SK-N-SH (cell line): ENCODE data around the gene CCNY. TPM values are rescaled to one million over a fixed set of nuclear protein-coding genes. Genes with fewer than 3 reads are reported as not detected.

Experiments
- CTCF ChIA-PET: fragments of 300-600, 350-600 bp; formaldehyde crosslinking; extraction: SDS; loops from one replicate; lab custom pipeline; 2021; lab: Yijun Ruan, JAX
- POLR2A ChIA-PET: fragments of 350-600 bp; sonication (Branson Sonifier 250); formaldehyde crosslinking; extraction: SDS; loops from one replicate; lab custom pipeline; 2020; ENCODE audit warnings: antibody characterized with exemption, inconsistent platforms; lab: Yijun Ruan, JAX
- DNase-seq: peaks from one replicate; pipeline ENCODE4 v3.0.0; 2012
- H2AFZ ChIP-seq: fragments of 200-600 bp; sonication (generic); 2 replicates; pipeline ENCODE4 v1.8.1; 2016; ENCODE audit warnings: antibody characterized with exemption, mild to moderate bottlenecking, low read depth
- H3F3A ChIP-seq: fragments of 200-600 bp; sonication (generic); replicated peaks from 2 replicates; pipeline ENCODE3; 2016; ENCODE audit warnings: antibody characterized with exemption, mild to moderate bottlenecking; ENCODE audit not compliant: insufficient read depth
- H3K27ac ChIP-seq, 2 experiments: fragments of 200-500 bp in 1 of 2; fragments of 200-600 bp in 1 of 2; sonication (Bioruptor generic) in 1 of 2; sonication (generic), shearing (Covaris generic) in 1 of 2; 2 replicates each; pipeline versions ENCODE4 v1.5.1 to v1.6.1; 2014 to 2016; ENCODE audit warnings: low read depth in 2 of 2, inconsistent platforms in 1 of 2, low read length in 1 of 2, mild to moderate bottlenecking in 1 of 2, mixed read lengths in 1 of 2
- H3K27me3 ChIP-seq: fragments of 200-600 bp; sonication (generic), shearing (Covaris generic); 2 replicates; pipeline ENCODE4 v1.6.1; 2016; ENCODE audit warnings: mixed run types; ENCODE audit not compliant: insufficient read depth
- H3K36me3 ChIP-seq, 2 experiments: fragments of 200-500 bp in 1 of 2; fragments of 200-600 bp in 1 of 2; sonication (Bioruptor generic) in 1 of 2; sonication (generic) in 1 of 2; replicated peaks in 1 of 2; 2 replicates each; pipeline versions ENCODE3 to v1.5.1; 2014 to 2016; ENCODE audit warnings: low read length in 1 of 2, mild to moderate bottlenecking in 1 of 2; ENCODE audit not compliant: insufficient read depth in 2 of 2, control insufficient read depth in 1 of 2
- H3K4me1 ChIP-seq, 2 experiments: fragments of 200-500 bp in 1 of 2; fragments of 200-600 bp in 1 of 2; sonication (Bioruptor generic) in 1 of 2; sonication (generic), shearing (Covaris generic) in 1 of 2; 2 replicates each; pipeline versions ENCODE4 v1.5.1 to v1.6.1; 2014 to 2016; ENCODE audit warnings: low read depth in 1 of 2, low read length in 1 of 2, mixed run types in 1 of 2; ENCODE audit not compliant: insufficient read depth in 2 of 2, control insufficient read depth in 1 of 2
- H3K4me2 ChIP-seq: fragments of 200-600 bp; sonication (generic), shearing (Covaris generic); 2 replicates; pipeline ENCODE4 v1.6.1; 2017; ENCODE audit warnings: mixed run types
- H3K4me3 ChIP-seq, 2 experiments: fragments of 200-500 bp in 1 of 2; fragments of 200-600 bp in 1 of 2; sonication (Bioruptor generic) in 1 of 2; sonication (generic), shearing (Covaris generic) in 1 of 2; 2 replicates each; pipeline versions ENCODE4 v1.5.1 to v1.8.1; 2014 to 2016; ENCODE audit warnings: low read depth in 2 of 2, inconsistent platforms in 1 of 2, low read length in 1 of 2, mild to moderate bottlenecking in 1 of 2, mixed read lengths in 1 of 2, moderate library complexity in 1 of 2
- H3K79me2 ChIP-seq: fragments of 200-600 bp; sonication (generic); 2 replicates; pipeline ENCODE4 v1.8.1; 2017; ENCODE audit warnings: mild to moderate bottlenecking; ENCODE audit not compliant: insufficient read depth
- H3K9ac ChIP-seq: fragments of 200-600 bp; sonication (generic); 2 replicates; pipeline ENCODE4 v1.6.1; 2017; ENCODE audit warnings: mixed run types
- H3K9me2 ChIP-seq: fragments of 200-600 bp; sonication (generic); 2 replicates; pipeline ENCODE4 v1.6.1; 2017; ENCODE audit warnings: mixed run types
- H3K9me3 ChIP-seq: fragments of 200-600 bp; sonication (generic); 2 replicates; pipeline ENCODE4 v1.6.1; 2017; ENCODE audit warnings: mixed run types, mild to moderate bottlenecking, moderate library complexity
- H4K20me1 ChIP-seq: fragments of 200-600 bp; sonication (generic); 2 replicates; pipeline ENCODE4 v1.6.1; 2017; ENCODE audit warnings: mild to moderate bottlenecking, mixed run types; ENCODE audit not compliant: insufficient read depth
- EP300 ChIP-seq, 2 experiments: IDR thresholded peaks; 2 replicates each; pipeline versions ENCODE4 v1.4.0 to v1.6.1; 2012; ENCODE audit warnings: borderline replicate concordance in 1 of 2, low read depth in 1 of 2, low read length in 1 of 2
- EZH2phosphoT487 ChIP-seq: fragments of 200-600 bp; sonication (generic); IDR thresholded peaks from 2 replicates; pipeline ENCODE4 v1.6.1; 2017; ENCODE audit warnings: low read depth, mixed run types, mild to moderate bottlenecking, antibody characterized with exemption, moderate library complexity, borderline replicate concordance
- FOXJ3 ChIP-seq: sonication (generic); formaldehyde crosslinking; IDR thresholded peaks from 2 replicates; pipeline ENCODE4 v1.5.1; 2020; ENCODE audit warnings: mild to moderate bottlenecking, missing genetic modification reagents
- FOXM1 ChIP-seq: IDR thresholded peaks from 2 replicates; pipeline ENCODE4 v1.4.0; 2012; ENCODE audit warnings: low read depth, mild to moderate bottlenecking
- GABPA ChIP-seq: IDR thresholded peaks from 2 replicates; pipeline ENCODE4 v1.4.0; 2012; ENCODE audit warnings: low read depth, mild to moderate bottlenecking
- GATA2 ChIP-seq: sonication (generic); formaldehyde crosslinking; IDR thresholded peaks from 2 replicates; pipeline ENCODE4 v1.5.0; 2020; ENCODE audit warnings: mild to moderate bottlenecking, missing genetic modification reagents
- IRF3 ChIP-seq: fragments of 150-350 bp; IDR thresholded peaks from 2 replicates; pipeline ENCODE4 v1.6.1; 2016; ENCODE audit warnings: mild to moderate bottlenecking, low read depth, low read length
- JUND ChIP-seq: IDR thresholded peaks from 2 replicates; pipeline ENCODE4 v1.4.0; 2012
- MAX ChIP-seq: IDR thresholded peaks from 2 replicates; pipeline ENCODE4 v1.4.0; 2012; ENCODE audit warnings: low read depth
- MEF2A ChIP-seq: IDR thresholded peaks from 2 replicates; pipeline ENCODE4 v1.4.0; 2012; ENCODE audit warnings: low read depth, borderline replicate concordance
- NFIC ChIP-seq: IDR thresholded peaks from 2 replicates; pipeline ENCODE4 v1.4.0; 2012; ENCODE audit warnings: borderline replicate concordance
- PBX3 ChIP-seq: IDR thresholded peaks from 2 replicates; pipeline ENCODE4; 2012
- POLR2AphosphoS5 ChIP-seq: IDR thresholded peaks from 2 replicates; pipeline ENCODE4 v1.6.1; 2012; ENCODE audit warnings: low read depth, low read length
- RAD21 ChIP-seq: IDR thresholded peaks from 2 replicates; pipeline ENCODE4 v1.6.1; 2012; ENCODE audit warnings: mild to moderate bottlenecking, low read length
- RCOR1 ChIP-seq: fragments of 150-350 bp; IDR thresholded peaks from 2 replicates; pipeline ENCODE4 v1.6.1; 2017; ENCODE audit warnings: antibody characterized with exemption, low read length
- REST ChIP-seq: IDR thresholded peaks from 2 replicates; pipeline ENCODE4 v1.6.1; 2012; ENCODE audit warnings: mild to moderate bottlenecking, low read depth, low read length, moderate library complexity
- RXRA ChIP-seq: IDR thresholded peaks from 2 replicates; pipeline ENCODE4 v1.4.0; 2012; ENCODE audit warnings: low read depth, mild to moderate bottlenecking, borderline replicate concordance
- SMC3 ChIP-seq: IDR thresholded peaks from 2 replicates; pipeline ENCODE4 v1.6.1; 2012; ENCODE audit warnings: low read depth, low read length, improper control_type of control experiment
- TAF1 ChIP-seq: IDR thresholded peaks from 2 replicates; pipeline ENCODE4 v1.6.1; 2012; ENCODE audit warnings: low read depth, mild to moderate bottlenecking, low read length, moderate library complexity, borderline replicate concordance
- TCF12 ChIP-seq: IDR thresholded peaks from 2 replicates; pipeline ENCODE4 v1.4.0; 2012
- TEAD4 ChIP-seq: IDR thresholded peaks from 2 replicates; pipeline ENCODE4 v1.4.0; 2012; ENCODE audit warnings: mild to moderate bottlenecking, borderline replicate concordance; ENCODE audit not compliant: insufficient read depth
- USF1 ChIP-seq: IDR thresholded peaks from 2 replicates; pipeline ENCODE4 v1.4.0; 2012; ENCODE audit warnings: low read depth, borderline replicate concordance
- USF2 ChIP-seq: fragments of 150-350 bp; IDR thresholded peaks from 2 replicates; pipeline ENCODE4 v1.6.1; 2017; ENCODE audit warnings: antibody characterized with exemption, low read length, low read depth, borderline replicate concordance
- ZBTB33 ChIP-seq: IDR thresholded peaks from 2 replicates; pipeline ENCODE4 v1.4.0; 2012; ENCODE audit warnings: low read depth, borderline replicate concordance
- WGBS: methylation state at CpG from one replicate; pipeline ENCODE4 v1.1.6; 2017; ENCODE audit warnings: low lambda C conversion rate; 5-methylcytosine and 5-hydroxymethylcytosine counted together
- polyA plus RNA-seq, 3 experiments: library from polyadenylated mRNA; depleted of rRNA; stranded (reverse); fragments of >200 nt; gene quantifications; 2 replicates each; pipeline ENCODE4 v1.2.3, GENCODE V29; 2012

The CCNY gene
- polyA plus RNA-seq, 1 of the 3 experiments (the other 2 are of a cell fraction) = 29.4 TPM

GRCh38 chr10:35598379-35598778 is 262.1 kb downstream of the CCNY start:
- Histone ChIP-seq H3K4me2 (no peak overlapping the region), H3K4me3 (no peak overlapping the region), H3K27ac (no peak overlapping the region), H3F3A (no peaks in the 10 kb centered on the region), H3K79me2 (no peaks in the 10 kb centered on the region), H3K27me3 (no peaks in the 10 kb centered on the region), H3K9ac (no peak overlapping the region), H3K9me2 (no peaks in the 10 kb centered on the region), H3K4me1 (no peaks in the 10 kb centered on the region; a peak in 1 of 4 replicates), H2AFZ (no peak overlapping the region), H3K36me3 (no peaks in the 10 kb centered on the region), H3K9me3 (no peaks in the 10 kb centered on the region), H4K20me1 (no peaks in the 10 kb centered on the region)
- WGBS = 17% methylated on average over 6 of the region's 6 CpGs
- ChIA-PET CTCF (interaction anchor here (0.8 to 1.4 kb wide), 2 partner anchors 8 to 35 kb away, joined by 3 read pairs; no protein-coding TSS in a partner anchor), POLR2A (no interaction called here)
- peak; percentile 35 for DNase-seq
- TF ChIP-seq NFIC = no peak
- TF ChIP-seq RAD21 = peak; percentile 50
- no peak for TF ChIP-seq MEF2A
- TF ChIP-seq IRF3 = no peak
- no peak for TF ChIP-seq EZH2phosphoT487
- TF ChIP-seq TAF1 = no peak
- TF ChIP-seq USF1 = no peak
- no peak for TF ChIP-seq PBX3
- no peak for TF ChIP-seq ZBTB33
- TF ChIP-seq JUND = no peak
- TF ChIP-seq SMC3 = peak; percentile 47; the same call in 1 of the 2 replicates
- TF ChIP-seq MAX = no peak
- no peak for TF ChIP-seq REST
- no peak for TF ChIP-seq USF2
- no peak for TF ChIP-seq GABPA
- no peak for TF ChIP-seq FOXJ3
- TF ChIP-seq GATA2 (CRISPR knock-in tag) = no peak
- no peak for TF ChIP-seq RXRA
- no peak for TF ChIP-seq FOXM1
- TF ChIP-seq EP300 (IDR thresholded peaks at IDR 0.05; ENCODE audit: borderline replicate concordance in 1 of 2, low read depth in 1 of 2, low read length in 1 of 2) = no peak
- no peak for TF ChIP-seq TCF12
- no peak for TF ChIP-seq RCOR1
- TF ChIP-seq POLR2AphosphoS5 = no peak
- TF ChIP-seq TEAD4 = no peak
